SH-SY5Y (cell line): ENCODE results near the gene UTP14A.

Experiments used
- GATA2 ChIP-seq: IDR thresholded peaks from 2 replicates; pipeline ENCODE4 v1.6.1; 2011; ENCODE audit warnings: mild to moderate bottlenecking, low read depth, low read length
- GATA3 ChIP-seq: IDR thresholded peaks from 2 replicates; pipeline ENCODE4 v1.6.1; 2011; ENCODE audit warnings: low read depth, mild to moderate bottlenecking, low read length, moderate library complexity

- TF ChIP-seq GATA2 (no peak), GATA3 (no peak)
Observed at GRCh38 chrX:129955682-129956081, 49.7 kb downstream of the UTP14A start.
